HEK293T (cell line): ENCODE results near the gene KIAA1217.

ENCODE experiments used
- FOXM1 ChIP-seq: fragments of 450-650 bp; IDR thresholded peaks from 2 replicates; pipeline ENCODE4 v1.6.1; 2017; ENCODE audit warnings: mild to moderate bottlenecking, borderline replicate concordance
- HDGF ChIP-seq: fragments of 450-650 bp; IDR thresholded peaks from 2 replicates; pipeline ENCODE4 v1.6.1; 2017; ENCODE audit warnings: antibody characterized with exemption, borderline replicate concordance
- LEF1 ChIP-seq: fragments of 450-650 bp; IDR thresholded peaks from 2 replicates; pipeline ENCODE4 v1.6.1; 2017; ENCODE audit warnings: mild to moderate bottlenecking, borderline replicate concordance
- SUZ12 ChIP-seq: fragments of 450-650 bp; IDR thresholded peaks from 2 replicates; pipeline ENCODE4 v1.6.1; 2016; ENCODE audit warnings: mild to moderate bottlenecking
- TF ChIP-seq, protein P1 (sequence below): fragments of 450-650 bp; IDR thresholded peaks from 2 replicates; pipeline ENCODE4 v1.6.1; 2016

DNA sequence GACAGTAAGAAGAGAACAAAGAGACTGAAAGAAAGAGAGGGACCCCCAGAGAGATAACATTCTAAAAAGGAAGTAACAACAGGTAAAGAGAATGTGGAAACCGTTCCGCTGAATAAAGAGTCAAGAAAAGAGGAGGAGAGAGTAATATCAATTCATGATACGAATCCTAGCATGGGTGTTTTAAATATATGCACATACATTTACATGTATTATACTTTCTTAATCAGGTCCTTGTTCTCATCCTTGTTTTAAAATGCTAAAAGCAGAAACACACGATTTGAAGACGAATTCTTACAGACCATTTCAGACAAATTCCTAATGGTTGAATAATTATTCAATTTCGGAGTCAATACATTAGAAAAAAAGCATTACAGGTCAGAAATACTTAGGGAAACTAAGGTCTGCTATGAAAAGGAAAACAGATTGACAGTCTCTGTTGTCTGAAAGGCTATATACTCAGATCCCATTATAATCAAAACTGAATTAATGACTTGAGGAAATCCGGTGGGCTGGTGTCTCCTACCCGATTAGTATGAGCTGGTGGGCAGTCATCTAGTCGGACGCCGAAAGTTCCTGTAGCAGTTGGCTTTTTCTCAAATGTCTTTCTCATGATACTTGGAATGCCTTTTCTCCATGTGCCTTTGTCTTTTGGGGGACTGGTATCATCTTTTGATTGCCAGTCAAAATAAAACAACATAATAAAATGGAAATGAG is 387.4 kb downstream of the KIAA1217 start:
- no peak for TF ChIP-seq LEF1
- TF ChIP-seq HDGF: no peak
- TF ChIP-seq FOXM1: no peak
- no peak for TF ChIP-seq SUZ12
- TF ChIP-seq, protein P1, sequence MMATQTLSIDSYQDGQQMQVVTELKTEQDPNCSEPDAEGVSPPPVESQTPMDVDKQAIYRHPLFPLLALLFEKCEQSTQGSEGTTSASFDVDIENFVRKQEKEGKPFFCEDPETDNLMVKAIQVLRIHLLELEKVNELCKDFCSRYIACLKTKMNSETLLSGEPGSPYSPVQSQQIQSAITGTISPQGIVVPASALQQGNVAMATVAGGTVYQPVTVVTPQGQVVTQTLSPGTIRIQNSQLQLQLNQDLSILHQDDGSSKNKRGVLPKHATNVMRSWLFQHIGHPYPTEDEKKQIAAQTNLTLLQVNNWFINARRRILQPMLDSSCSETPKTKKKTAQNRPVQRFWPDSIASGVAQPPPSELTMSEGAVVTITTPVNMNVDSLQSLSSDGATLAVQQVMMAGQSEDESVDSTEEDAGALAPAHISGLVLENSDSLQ: no peak
